H1 (cell line): ENCODE measurements around the gene MYO1G. TPM values are rescaled to one million over a fixed set of nuclear protein-coding genes. Genes with fewer than 3 reads are reported as not detected.

ENCODE experiments used
- CTCF ChIA-PET: fragments of 300-600 bp; sonication (Branson Sonifier 250); formaldehyde crosslinking; loops from one replicate; lab custom pipeline; 2021; ENCODE audit not compliant: partially characterized antibody; lab: Charles Lee
- POLR2A ChIA-PET: fragments of 300-600 bp; sonication (Branson Sonifier 250); formaldehyde crosslinking; loops from one replicate; lab custom pipeline; 2021; ENCODE audit warnings: inconsistent platforms; ENCODE audit not compliant: partially characterized antibody; lab: Charles Lee
- DNase-seq, 2 experiments: peaks; one replicate each; pipeline versions ENCODE4 v3.0.0 to v3.0.0-alpha.2; 2010 to 2022; ENCODE audit warnings: low spot score in 2 of 2, low read depth in 1 of 2, mixed read lengths in 1 of 2
- FAIRE-seq: peaks from 2 replicates; lab custom pipeline; 2011; peaks lifted over from hg19 to GRCh38; lab: Jason Lieb, UNC
- H2AFZ ChIP-seq: 2 replicates; pipeline ENCODE4 v1.8.1; 2012; ENCODE audit warnings: low read length, inconsistent platforms
- H2AK5ac ChIP-seq: 2 replicates; pipeline ENCODE4 v1.6.1; 2013; ENCODE audit warnings: low read depth, low read length
- H2BK120ac ChIP-seq: replicated peaks from 2 replicates; pipeline ENCODE3; 2013; ENCODE audit warnings: low read depth, low read length, inconsistent platforms
- H2BK12ac ChIP-seq: 2 replicates; pipeline ENCODE4 v1.6.1; 2013; ENCODE audit warnings: low read depth, low read length
- H2BK15ac ChIP-seq: 2 replicates; pipeline ENCODE4 v1.6.1; 2013; ENCODE audit warnings: low read length
- H2BK20ac ChIP-seq: 2 replicates; pipeline ENCODE4 v1.6.1; 2013; ENCODE audit warnings: low read length
- H2BK5ac ChIP-seq: 2 replicates; pipeline ENCODE4 v1.6.1; 2013; ENCODE audit warnings: low read depth, low read length
- H3K14ac ChIP-seq: 2 replicates; pipeline ENCODE4 v1.6.1; 2013; ENCODE audit warnings: inconsistent platforms; ENCODE audit not compliant: insufficient read length
- H3K18ac ChIP-seq: 2 replicates; pipeline ENCODE4 v1.6.1; 2013; ENCODE audit warnings: low read length; ENCODE audit errors: extremely low read depth
- H3K23ac ChIP-seq: 2 replicates; pipeline ENCODE4 v1.6.1; 2013; ENCODE audit warnings: inconsistent platforms; ENCODE audit not compliant: insufficient read length
- H3K23me2 ChIP-seq: 2 replicates; pipeline ENCODE4 v1.6.1; 2013; ENCODE audit warnings: low read depth, low read length
- H3K27ac ChIP-seq: 2 replicates; pipeline ENCODE4 v1.6.1; 2011; ENCODE audit warnings: low read depth, low read length, inconsistent platforms
- H3K27me3 ChIP-seq, 4 experiments: replicated peaks in 1 of 4; 1 replicate in 1 of 4; 2 replicates in 3 of 4; pipeline versions ENCODE4 v1.6.1 to v1.8.1; 2011 to 2013; ENCODE audit warnings: low read length in 3 of 4, mild to moderate bottlenecking in 3 of 4, inconsistent platforms in 2 of 4, mixed read lengths in 2 of 4, moderate library complexity in 1 of 4; ENCODE audit not compliant: control insufficient read depth in 3 of 4, insufficient read depth in 3 of 4; ENCODE audit errors: extremely low read depth in 1 of 4
- H3K36me3 ChIP-seq, 4 experiments: 2 replicates each; pipeline versions ENCODE4 v1.6.1 to v1.8.1; 2011 to 2013; ENCODE audit warnings: mild to moderate bottlenecking in 4 of 4, low read length in 3 of 4, moderate library complexity in 2 of 4, control low read depth in 1 of 4, inconsistent platforms in 1 of 4; ENCODE audit not compliant: insufficient read depth in 4 of 4, control insufficient read depth in 2 of 4
- H3K4ac ChIP-seq: replicated peaks from 2 replicates; pipeline ENCODE3; 2013; ENCODE audit warnings: low read length, low read depth, mixed read lengths, inconsistent platforms; ENCODE audit not compliant: insufficient read length
- H3K4me1 ChIP-seq, 4 experiments: replicated peaks in 1 of 4; 1 replicate in 1 of 4; 2 replicates in 3 of 4; pipeline versions ENCODE4 v1.6.1 to v1.8.1; 2011 to 2013; ENCODE audit warnings: low read length in 3 of 4, inconsistent platforms in 2 of 4, mixed read lengths in 1 of 4; ENCODE audit not compliant: insufficient read depth in 4 of 4, control insufficient read depth in 3 of 4
- H3K4me2 ChIP-seq, 2 experiments: 2 replicates each; pipeline versions ENCODE4 v1.6.1 to v1.8.1; 2011 to 2013; ENCODE audit warnings: low read depth in 2 of 2, low read length in 2 of 2, control low read depth in 1 of 2, inconsistent platforms in 1 of 2, mild to moderate bottlenecking in 1 of 2; ENCODE audit not compliant: insufficient read depth in 1 of 2
- H3K4me3 ChIP-seq, 4 experiments: fragments of 200-600, 300-600 bp in 1 of 4; sonication (generic), shearing (Covaris generic), sonication (Bioruptor Twin) in 1 of 4; 2 replicates each; pipeline versions ENCODE4 v1.5.1 to v1.8.1; 2011 to 2016; ENCODE audit warnings: low read length in 4 of 4, low read depth in 3 of 4, control low read depth in 2 of 4, inconsistent platforms in 2 of 4, mild to moderate bottlenecking in 2 of 4, mixed read lengths in 1 of 4, moderate library complexity in 1 of 4; ENCODE audit not compliant: insufficient read depth in 2 of 4; ENCODE audit errors: extremely low read depth in 1 of 4
- H3K56ac ChIP-seq: replicated peaks from 2 replicates; pipeline ENCODE3; 2013; ENCODE audit warnings: low read depth, mild to moderate bottlenecking, mixed read lengths, low read length, inconsistent platforms; ENCODE audit not compliant: insufficient read length
- H3K79me1 ChIP-seq: 2 replicates; pipeline ENCODE4 v1.6.1; 2013; ENCODE audit warnings: low read depth, low read length, control low read depth
- H3K79me2 ChIP-seq, 2 experiments: 2 replicates each; pipeline versions ENCODE4 v1.6.1 to v1.8.1; 2012 to 2013; ENCODE audit warnings: low read length in 2 of 2, mild to moderate bottlenecking in 2 of 2, inconsistent platforms in 1 of 2; ENCODE audit not compliant: insufficient read depth in 2 of 2, control insufficient read depth in 1 of 2
- H3K9ac ChIP-seq, 4 experiments: replicated peaks in 1 of 4; 1 replicate in 1 of 4; 2 replicates in 3 of 4; pipeline versions ENCODE4 v1.6.1 to v1.8.1; 2011 to 2013; ENCODE audit warnings: low read depth in 3 of 4, low read length in 3 of 4, control low read depth in 2 of 4, mild to moderate bottlenecking in 2 of 4, moderate library complexity in 2 of 4, inconsistent platforms in 1 of 4; ENCODE audit errors: extremely low read depth in 1 of 4
- H3K9me3 ChIP-seq, 2 experiments: 2 replicates each; pipeline versions ENCODE4 v1.6.1 to v1.8.1; 2012 to 2013; ENCODE audit warnings: mild to moderate bottlenecking in 2 of 2, moderate library complexity in 2 of 2, control low read depth in 1 of 2, inconsistent platforms in 1 of 2, low read depth in 1 of 2, low read length in 1 of 2, mixed read lengths in 1 of 2; ENCODE audit not compliant: insufficient read depth in 2 of 2
- H4K20me1 ChIP-seq, 2 experiments: replicated peaks in 1 of 2; 2 replicates each; pipeline versions ENCODE3 to v1.8.1; 2011 to 2013; ENCODE audit warnings: inconsistent platforms in 2 of 2, low read length in 2 of 2, mild to moderate bottlenecking in 1 of 2; ENCODE audit not compliant: insufficient read depth in 2 of 2, control insufficient read depth in 1 of 2
- H4K5ac ChIP-seq: 2 replicates; pipeline ENCODE4 v1.6.1; 2013; ENCODE audit warnings: low read length, low read depth, mixed read lengths, inconsistent platforms; ENCODE audit not compliant: insufficient read length
- H4K8ac ChIP-seq: 2 replicates; pipeline ENCODE4 v1.8.0; 2013; ENCODE audit warnings: mild to moderate bottlenecking, moderate library complexity, low read length, inconsistent platforms; ENCODE audit not compliant: insufficient read depth; ENCODE audit errors: extremely low read depth
- H4K91ac ChIP-seq: replicated peaks from 2 replicates; pipeline ENCODE3; 2013; ENCODE audit warnings: low read length, mixed read lengths, inconsistent platforms; ENCODE audit not compliant: insufficient read length
- BACH1 ChIP-seq: IDR thresholded peaks from 2 replicates; pipeline ENCODE4 v1.6.1; 2012; ENCODE audit warnings: low read length, improper control_type of control experiment
- CREB1 ChIP-seq: IDR thresholded peaks from 2 replicates; pipeline ENCODE4 v1.6.1; 2012; ENCODE audit warnings: inconsistent platforms
- JUND ChIP-seq: IDR thresholded peaks from 2 replicates; pipeline ENCODE4 v1.6.1; 2011; ENCODE audit warnings: mild to moderate bottlenecking, improper control_type of control experiment, low read length
- NANOG ChIP-seq: IDR thresholded peaks from 2 replicates; pipeline ENCODE4 v1.6.1; 2011; ENCODE audit warnings: low read length, low read depth, mild to moderate bottlenecking, inconsistent platforms; ENCODE audit not compliant: insufficient read depth, poor library complexity, severe bottlenecking
- PHF8 ChIP-seq: fragments of 200-600 bp; sonication (generic); conservative IDR thresholded peaks from 2 replicates; pipeline ENCODE4 v1.7.1; 2012; ENCODE audit warnings: low read depth, mild to moderate bottlenecking, inconsistent platforms, low read length, moderate library complexity
- POLR2A ChIP-seq, 2 experiments: IDR thresholded peaks; 1 replicate in 1 of 2; 2 replicates in 1 of 2; pipeline ENCODE4 v1.6.1; 2011; ENCODE audit warnings: low read depth in 2 of 2, low read length in 2 of 2, mild to moderate bottlenecking in 2 of 2; ENCODE audit errors: control extremely low read depth in 1 of 2
- RAD21 ChIP-seq, 2 experiments: IDR thresholded peaks in 1 of 2; conservative IDR thresholded peaks in 1 of 2; 2 replicates each; pipeline ENCODE4 v1.6.1; 2011; ENCODE audit warnings: low read depth in 2 of 2, low read length in 2 of 2, improper control_type of control experiment in 1 of 2, inconsistent platforms in 1 of 2, mild to moderate bottlenecking in 1 of 2, moderate library complexity in 1 of 2
- RBBP5 ChIP-seq: IDR thresholded peaks from 2 replicates; pipeline ENCODE4 v1.7.1; 2012; ENCODE audit warnings: low read depth, mild to moderate bottlenecking, inconsistent platforms, low read length, moderate library complexity, borderline replicate concordance
- RFX5 ChIP-seq: IDR thresholded peaks from 2 replicates; pipeline ENCODE4 v1.6.1; 2011; ENCODE audit warnings: low read depth, low read length, improper control_type of control experiment, borderline replicate concordance
- RNF2 ChIP-seq: fragments of 200-900, 300-1000 bp; sonication (generic); IDR thresholded peaks from 2 replicates; pipeline ENCODE4 v1.7.1; 2016; ENCODE audit warnings: borderline replicate concordance, low read depth, mild to moderate bottlenecking, antibody characterized with exemption, low read length; ENCODE audit not compliant: poor library complexity, severe bottlenecking; ENCODE audit errors: missing control alignments
- RXRA ChIP-seq: IDR thresholded peaks from 2 replicates; pipeline ENCODE4 v1.6.1; 2011; ENCODE audit warnings: low read depth, mild to moderate bottlenecking, low read length, moderate library complexity; ENCODE audit not compliant: insufficient read depth
- SP4 ChIP-seq: IDR thresholded peaks from 2 replicates; pipeline ENCODE4 v1.6.1; 2012; ENCODE audit warnings: low read length, inconsistent platforms
- SUZ12 ChIP-seq: fragments of 200-600 bp; sonication (generic); IDR thresholded peaks from 2 replicates; pipeline ENCODE4 v1.6.1; 2012; ENCODE audit warnings: mild to moderate bottlenecking, inconsistent platforms, low read length, moderate library complexity, mixed read lengths
- TAF7 ChIP-seq: optimal IDR thresholded peaks from 2 replicates; pipeline ENCODE3; 2011; ENCODE audit warnings: low read depth, mild to moderate bottlenecking, inconsistent platforms, low read length, moderate library complexity, borderline replicate concordance
- WGBS, 2 experiments: shearing (Covaris generic) in 1 of 2; methylation state at CpG; one replicate each; pipeline versions ENCODE4 v1.1.6 to v1.1.7; 2013 to 2015; ENCODE audit warnings: low lambda C conversion rate in 2 of 2, mixed read lengths in 2 of 2, inconsistent platforms in 1 of 2, low coverage in 1 of 2, missing lambda C conversion rate in 1 of 2; ENCODE audit not compliant: insufficient replicate concordance in 2 of 2, insufficient coverage in 1 of 2, insufficient read length in 1 of 2; ENCODE audit errors: extremely low coverage in 1 of 2, missing lambda C conversion rate in 1 of 2; 5-methylcytosine and 5-hydroxymethylcytosine counted together
- polyA plus RNA-seq, 7 experiments: library from polyadenylated mRNA; depleted of rRNA in 3 of 7; stranded (reverse) in 5 of 7; unstranded in 2 of 7; fragments of >200 nt in 5 of 7; fragments of 200-250 nt in 2 of 7; gene quantifications; 1 replicate in 5 of 7; 2 replicates in 1 of 7; 4 replicates in 1 of 7; pipeline versions ENCODE4 v1.2.1 to v1.2.3, GENCODE V29; 2011 to 2013; ENCODE audit warnings: missing spikeins in 2 of 7, mixed read lengths in 2 of 7
- total RNA-seq: library from RNA; stranded (reverse); fragmentation: NEBNext Ultra II Directional; extraction: Animal tissue kit (Norgen Biotek cat#: 25700); gene quantifications from 2 replicates; pipeline ENCODE4 v1.2.1, GENCODE V29; 2021

Gene MYO1G
- total and polyA plus RNA-seq, 2 of the 8 experiments (the other 6 are each of a cell fraction or from before 2014, with no cell fraction given): 0.08 to 0.19 TPM

GRCh38 chr7:44955733-44956132, 23.1 kb downstream of the MYO1G start:
- no peak for DNase-seq
- H3K27me3 ChIP-seq: peaks cover 0 to 12% (median 2%) of the 10 kb centered on the region in 4 experiments; a peak in 3 of 7 replicates
- no peak overlapping the region for H2AFZ ChIP-seq
- H3K36me3 ChIP-seq: no peaks in the 10 kb centered on the region
- no peaks in the 10 kb centered on the region for H3K23me2 ChIP-seq
- H2BK15ac ChIP-seq: no peak overlapping the region
- no peaks in the 10 kb centered on the region for H3K79me2 ChIP-seq
- WGBS, 2 experiments: 79% methylated on average over 2 of the region's 2 CpGs; no CpG with 5 or more reads in 1 of the 2 experiments
- H3K18ac ChIP-seq: no peak overlapping the region
- H2BK20ac ChIP-seq: no peak overlapping the region
- H2BK5ac ChIP-seq: no peak overlapping the region
- no peak overlapping the region for H3K56ac ChIP-seq
- FAIRE-seq: no peak
- no peaks in the 10 kb centered on the region for H3K79me1 ChIP-seq
- no peaks in the 10 kb centered on the region for H3K9me3 ChIP-seq
- H3K14ac ChIP-seq: no peak overlapping the region
- H3K27ac ChIP-seq: no peak overlapping the region
- H2BK120ac ChIP-seq: no peak overlapping the region
- H3K9ac ChIP-seq: no peak overlapping the region
- no peak overlapping the region for H3K4me2 ChIP-seq
- H3K4ac ChIP-seq: no peak overlapping the region
- no peak overlapping the region for H4K8ac ChIP-seq
- H3K4me3 ChIP-seq: no peak overlapping the region
- no peaks in the 10 kb centered on the region for H4K20me1 ChIP-seq
- no peak overlapping the region for H4K91ac ChIP-seq
- H4K5ac ChIP-seq: no peak overlapping the region
- H3K23ac ChIP-seq: no peak overlapping the region
- ChIA-PET POLR2A (interaction anchor here (1.4 kb wide), 1 partner anchor 108 kb away, joined by 7 read pairs; the partner anchor contains the start of gene H2AZ2), CTCF (interaction anchor here (1.0 to 2.1 kb wide), 2 partner anchors 18 to 145 kb away, joined by 3 to 8 read pairs; no protein-coding TSS in a partner anchor)
- H2BK12ac ChIP-seq: no peak overlapping the region
- no peak overlapping the region for H2AK5ac ChIP-seq
- H3K4me1 ChIP-seq: no peaks in the 10 kb centered on the region
- TF ChIP-seq SUZ12: no peak
- TF ChIP-seq BACH1: no peak
- no peak for TF ChIP-seq RNF2
- TF ChIP-seq RXRA: no peak
- TF ChIP-seq NANOG: no peak
- no peak for TF ChIP-seq TAF7
- TF ChIP-seq CREB1: no peak
- TF ChIP-seq JUND: no peak
- no peak for TF ChIP-seq POLR2A (IDR thresholded peaks at IDR 0.05; ENCODE audit: control extremely low read depth in 1 of 2, low read depth in 2 of 2, low read length in 2 of 2)
- TF ChIP-seq PHF8: no peak
- no peak for TF ChIP-seq RBBP5
- no peak for TF ChIP-seq RFX5
- no peak for TF ChIP-seq RAD21 (IDR thresholded peaks at IDR 0.05 in 1 of 2, conservative IDR thresholded peaks at IDR 0.05 in 1 of 2; ENCODE audit: low read depth in 2 of 2, low read length in 2 of 2)
- TF ChIP-seq SP4: no peak
